Uterine smooth muscle cell (primary cell): ENCODE data around the gene APMAP. TPM values are rescaled to one million over a fixed set of nuclear protein-coding genes. Genes with fewer than 3 reads are reported as not detected.

Experiments used
- total RNA-seq: library from RNA; depleted of rRNA; stranded (reverse); fragments of >200 nt; gene quantifications from 2 replicates; pipeline ENCODE4 v1.2.3, GENCODE V29; 2014

The APMAP gene, protein sequence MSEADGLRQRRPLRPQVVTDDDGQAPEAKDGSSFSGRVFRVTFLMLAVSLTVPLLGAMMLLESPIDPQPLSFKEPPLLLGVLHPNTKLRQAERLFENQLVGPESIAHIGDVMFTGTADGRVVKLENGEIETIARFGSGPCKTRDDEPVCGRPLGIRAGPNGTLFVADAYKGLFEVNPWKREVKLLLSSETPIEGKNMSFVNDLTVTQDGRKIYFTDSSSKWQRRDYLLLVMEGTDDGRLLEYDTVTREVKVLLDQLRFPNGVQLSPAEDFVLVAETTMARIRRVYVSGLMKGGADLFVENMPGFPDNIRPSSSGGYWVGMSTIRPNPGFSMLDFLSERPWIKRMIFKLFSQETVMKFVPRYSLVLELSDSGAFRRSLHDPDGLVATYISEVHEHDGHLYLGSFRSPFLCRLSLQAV
- total RNA-seq = 95.7 and 122 TPM in 2 replicates

DNA sequence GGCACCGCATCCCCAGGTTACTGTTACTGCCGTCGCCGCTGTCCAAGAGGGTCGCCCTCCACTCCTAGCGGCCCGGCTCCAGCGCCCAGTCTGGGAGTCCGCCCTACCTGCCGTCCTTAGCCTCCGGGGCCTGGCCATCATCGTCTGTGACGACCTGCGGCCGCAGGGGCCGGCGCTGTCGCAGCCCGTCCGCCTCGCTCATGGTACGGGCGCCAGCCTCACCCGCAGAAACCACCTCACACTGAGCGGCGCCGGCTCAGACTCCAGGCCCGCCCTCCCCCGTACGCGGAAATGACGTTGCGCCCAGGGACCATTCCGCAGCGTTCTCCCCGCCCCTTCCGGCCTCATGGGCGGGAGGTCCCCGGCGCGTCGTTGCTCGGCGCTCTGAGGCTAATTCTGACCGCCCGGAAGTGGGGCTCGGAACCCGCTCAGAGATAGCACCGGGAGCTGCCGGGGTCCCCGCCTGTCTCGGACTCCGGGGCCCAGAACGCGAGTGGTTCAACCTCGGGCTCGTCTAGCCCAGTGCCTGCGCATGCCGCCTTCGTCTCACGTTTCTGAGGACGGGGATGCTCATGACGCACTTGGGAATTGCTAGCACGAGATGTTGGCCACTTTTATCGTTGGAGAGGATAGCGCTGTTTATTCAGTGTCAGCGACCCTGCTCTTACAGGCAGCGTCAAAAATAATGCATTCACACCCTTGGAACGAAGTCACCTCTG is at the start of gene APMAP:
APMAP (minus strand) TSS at position 265 of the 719 bp plus-strand sequence; CDS start at position 202, 63 bp downstream.

DNA sequence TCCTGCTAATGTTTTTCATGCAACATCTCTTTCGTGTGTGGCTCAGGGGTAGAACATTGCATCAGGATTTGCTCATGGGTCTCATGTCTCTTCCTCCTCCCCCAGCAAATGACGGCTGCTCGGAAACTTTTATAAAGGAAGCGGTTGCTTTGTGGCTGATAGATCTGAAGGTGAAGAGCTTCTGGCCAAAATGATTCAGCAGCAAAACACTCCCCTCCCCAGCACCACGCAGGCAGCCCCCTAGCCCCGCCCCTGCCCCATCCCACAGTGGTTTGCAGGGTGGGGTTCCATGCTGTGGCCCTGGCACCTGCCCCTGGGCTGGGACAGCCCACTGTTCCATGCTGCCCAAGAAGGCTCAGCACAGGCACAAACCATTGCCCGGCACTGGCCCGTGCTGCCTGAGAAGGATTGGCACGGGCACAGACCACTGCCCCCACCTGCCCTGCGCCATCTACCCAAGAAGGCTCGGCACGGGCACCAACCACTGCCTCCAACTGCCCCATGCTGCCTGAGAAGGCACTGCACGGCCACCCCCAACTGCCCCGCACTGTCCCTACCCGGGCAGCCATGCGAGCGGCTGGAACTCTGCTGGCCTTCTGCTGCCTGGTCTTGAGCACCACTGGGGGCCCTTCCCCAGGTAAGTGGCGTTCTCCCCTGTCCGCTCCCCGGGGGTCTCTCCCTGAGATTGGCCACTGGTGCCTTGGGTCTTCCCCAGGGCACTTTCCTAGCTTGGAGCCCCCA is 43.4 kb downstream of the APMAP start, which contains the start of gene CST7:
CST7 (plus strand) TSS at position 331 of the 741 bp plus-strand sequence; CDS start at position 568, 237 bp downstream.

Other genes starting within 250 kb of the APMAP start
- 0.37 TPM in 1 of 2 replicates, not detected in the other for gene CST7, start 43.5 kb downstream of the APMAP start, total RNA-seq
- 5.5 and 6.6 TPM in 2 replicates for gene ACSS1, start 65.4 kb upstream of the APMAP start, total RNA-seq
- not detected in 2 replicates for gene VSX1, start 89.4 kb upstream of the APMAP start, total RNA-seq
- gene ENTPD6, start 203.0 kb upstream of the APMAP start, total RNA-seq = 82.3 and 99.5 TPM in 2 replicates